Measurements from ENCODE around the gene EXOC2.
A peak's percentile ranks its signal among the peaks of the same experiment; 100 is the strongest.

The EXOC2 gene

GRCh38 chr6:441126-441920, 251.6 kb downstream of the EXOC2 start:
- no peak for TF ChIP-seq CTCF (conservative IDR thresholded peaks at IDR 0.05; ENCODE audit: low read length)
- no peak overlapping the region for H3K4me3 ChIP-seq (ENCODE audit: low read length)
- no peak for DNase-seq (ENCODE audit: low read depth)

- H3K4me3 ChIP-seq (ENCODE audit: low read length) = no peak overlapping the region
- TF ChIP-seq CTCF (conservative IDR thresholded peaks at IDR 0.05; ENCODE audit: low read length) = no peak
- peak; percentile 9 for DNase-seq (ENCODE audit: low read depth)
Observed at GRCh38 chr6:439641-440167, 253.2 kb downstream of the EXOC2 start.

GRCh38 chr6:438634-439170, 254.2 kb downstream of the EXOC2 start:
- TF ChIP-seq CTCF (conservative IDR thresholded peaks at IDR 0.05; ENCODE audit: low read length) = no peak
- DNase-seq (ENCODE audit: low read depth) = no peak

GRCh38 chr6:437037-437392, 255.9 kb downstream of the EXOC2 start:
- no peak for TF ChIP-seq CTCF (conservative IDR thresholded peaks at IDR 0.05; ENCODE audit: low read length)
- H3K4me3 ChIP-seq (ENCODE audit: low read length) = no peak overlapping the region
- no peak for DNase-seq (ENCODE audit: low read depth)

More at GRCh38 chr6:438634-439170, 254.2 kb downstream of the EXOC2 start:
- no peak overlapping the region for H3K4me3 ChIP-seq (ENCODE audit: low read length)

- no peak for TF ChIP-seq CTCF (conservative IDR thresholded peaks at IDR 0.05; ENCODE audit: low read length)
- H3K4me3 ChIP-seq (ENCODE audit: low read length) = no peak overlapping the region
- peak; percentile 77 for DNase-seq (ENCODE audit: low read depth)
Observed at GRCh38 chr6:436308-437036, 256.5 kb downstream of the EXOC2 start.

GRCh38 chr6:435441-436307, 257.3 kb downstream of the EXOC2 start:
- no peak for TF ChIP-seq CTCF (conservative IDR thresholded peaks at IDR 0.05; ENCODE audit: low read length)
- DNase-seq (ENCODE audit: low read depth) = no peak
- no peak overlapping the region for H3K4me3 ChIP-seq (ENCODE audit: low read length)

Measured in AG10803 (cell line).